SK-N-SH (cell line): ENCODE measurements around the gene MYO7A. TPM values are rescaled to one million over a fixed set of nuclear protein-coding genes. Genes with fewer than 3 reads are reported as not detected.

Source experiments
- CTCF ChIA-PET: fragments of 300-600, 350-600 bp; formaldehyde crosslinking; extraction: SDS; loops from one replicate; lab custom pipeline; 2021; lab: Yijun Ruan, JAX
- POLR2A ChIA-PET: fragments of 350-600 bp; sonication (Branson Sonifier 250); formaldehyde crosslinking; extraction: SDS; loops from one replicate; lab custom pipeline; 2020; ENCODE audit warnings: antibody characterized with exemption, inconsistent platforms; lab: Yijun Ruan, JAX
- DNase-seq: peaks from one replicate; pipeline ENCODE4 v3.0.0; 2012
- H2AFZ ChIP-seq: fragments of 200-600 bp; sonication (generic); 2 replicates; pipeline ENCODE4 v1.8.1; 2016; ENCODE audit warnings: antibody characterized with exemption, mild to moderate bottlenecking, low read depth
- H3F3A ChIP-seq: fragments of 200-600 bp; sonication (generic); replicated peaks from 2 replicates; pipeline ENCODE3; 2016; ENCODE audit warnings: antibody characterized with exemption, mild to moderate bottlenecking; ENCODE audit not compliant: insufficient read depth
- H3K27ac ChIP-seq, 2 experiments: fragments of 200-500 bp in 1 of 2; fragments of 200-600 bp in 1 of 2; sonication (Bioruptor generic) in 1 of 2; sonication (generic), shearing (Covaris generic) in 1 of 2; 2 replicates each; pipeline versions ENCODE4 v1.5.1 to v1.6.1; 2014 to 2016; ENCODE audit warnings: low read depth in 2 of 2, inconsistent platforms in 1 of 2, low read length in 1 of 2, mild to moderate bottlenecking in 1 of 2, mixed read lengths in 1 of 2
- H3K27me3 ChIP-seq: fragments of 200-600 bp; sonication (generic), shearing (Covaris generic); 2 replicates; pipeline ENCODE4 v1.6.1; 2016; ENCODE audit warnings: mixed run types; ENCODE audit not compliant: insufficient read depth
- H3K36me3 ChIP-seq, 2 experiments: fragments of 200-500 bp in 1 of 2; fragments of 200-600 bp in 1 of 2; sonication (Bioruptor generic) in 1 of 2; sonication (generic) in 1 of 2; replicated peaks in 1 of 2; 2 replicates each; pipeline versions ENCODE3 to v1.5.1; 2014 to 2016; ENCODE audit warnings: low read length in 1 of 2, mild to moderate bottlenecking in 1 of 2; ENCODE audit not compliant: insufficient read depth in 2 of 2, control insufficient read depth in 1 of 2
- H3K4me1 ChIP-seq, 2 experiments: fragments of 200-500 bp in 1 of 2; fragments of 200-600 bp in 1 of 2; sonication (Bioruptor generic) in 1 of 2; sonication (generic), shearing (Covaris generic) in 1 of 2; 2 replicates each; pipeline versions ENCODE4 v1.5.1 to v1.6.1; 2014 to 2016; ENCODE audit warnings: low read depth in 1 of 2, low read length in 1 of 2, mixed run types in 1 of 2; ENCODE audit not compliant: insufficient read depth in 2 of 2, control insufficient read depth in 1 of 2
- H3K4me2 ChIP-seq: fragments of 200-600 bp; sonication (generic), shearing (Covaris generic); 2 replicates; pipeline ENCODE4 v1.6.1; 2017; ENCODE audit warnings: mixed run types
- H3K4me3 ChIP-seq, 2 experiments: fragments of 200-500 bp in 1 of 2; fragments of 200-600 bp in 1 of 2; sonication (Bioruptor generic) in 1 of 2; sonication (generic), shearing (Covaris generic) in 1 of 2; 2 replicates each; pipeline versions ENCODE4 v1.5.1 to v1.8.1; 2014 to 2016; ENCODE audit warnings: low read depth in 2 of 2, inconsistent platforms in 1 of 2, low read length in 1 of 2, mild to moderate bottlenecking in 1 of 2, mixed read lengths in 1 of 2, moderate library complexity in 1 of 2
- H3K79me2 ChIP-seq: fragments of 200-600 bp; sonication (generic); 2 replicates; pipeline ENCODE4 v1.8.1; 2017; ENCODE audit warnings: mild to moderate bottlenecking; ENCODE audit not compliant: insufficient read depth
- H3K9ac ChIP-seq: fragments of 200-600 bp; sonication (generic); 2 replicates; pipeline ENCODE4 v1.6.1; 2017; ENCODE audit warnings: mixed run types
- H3K9me2 ChIP-seq: fragments of 200-600 bp; sonication (generic); 2 replicates; pipeline ENCODE4 v1.6.1; 2017; ENCODE audit warnings: mixed run types
- H3K9me3 ChIP-seq: fragments of 200-600 bp; sonication (generic); 2 replicates; pipeline ENCODE4 v1.6.1; 2017; ENCODE audit warnings: mixed run types, mild to moderate bottlenecking, moderate library complexity
- H4K20me1 ChIP-seq: fragments of 200-600 bp; sonication (generic); 2 replicates; pipeline ENCODE4 v1.6.1; 2017; ENCODE audit warnings: mild to moderate bottlenecking, mixed run types; ENCODE audit not compliant: insufficient read depth
- ELF1 ChIP-seq: IDR thresholded peaks from 2 replicates; pipeline ENCODE4 v1.4.0; 2012
- EP300 ChIP-seq, 2 experiments: IDR thresholded peaks; 2 replicates each; pipeline versions ENCODE4 v1.4.0 to v1.6.1; 2012; ENCODE audit warnings: borderline replicate concordance in 1 of 2, low read depth in 1 of 2, low read length in 1 of 2
- FOSL2 ChIP-seq: IDR thresholded peaks from 2 replicates; pipeline ENCODE4 v1.4.0; 2012; ENCODE audit warnings: low read depth, mild to moderate bottlenecking, moderate library complexity, borderline replicate concordance
- MAX ChIP-seq: IDR thresholded peaks from 2 replicates; pipeline ENCODE4 v1.4.0; 2012; ENCODE audit warnings: low read depth
- NFIC ChIP-seq: IDR thresholded peaks from 2 replicates; pipeline ENCODE4 v1.4.0; 2012; ENCODE audit warnings: borderline replicate concordance
- PBX3 ChIP-seq: IDR thresholded peaks from 2 replicates; pipeline ENCODE4; 2012
- POLR2AphosphoS5 ChIP-seq: IDR thresholded peaks from 2 replicates; pipeline ENCODE4 v1.6.1; 2012; ENCODE audit warnings: low read depth, low read length
- REST ChIP-seq: IDR thresholded peaks from 2 replicates; pipeline ENCODE4 v1.6.1; 2012; ENCODE audit warnings: mild to moderate bottlenecking, low read depth, low read length, moderate library complexity
- RXRA ChIP-seq: IDR thresholded peaks from 2 replicates; pipeline ENCODE4 v1.4.0; 2012; ENCODE audit warnings: low read depth, mild to moderate bottlenecking, borderline replicate concordance
- SMC3 ChIP-seq: IDR thresholded peaks from 2 replicates; pipeline ENCODE4 v1.6.1; 2012; ENCODE audit warnings: low read depth, low read length, improper control_type of control experiment
- TCF12 ChIP-seq: IDR thresholded peaks from 2 replicates; pipeline ENCODE4 v1.4.0; 2012
- WGBS: methylation state at CpG from one replicate; pipeline ENCODE4 v1.1.6; 2017; ENCODE audit warnings: low lambda C conversion rate; 5-methylcytosine and 5-hydroxymethylcytosine counted together
- polyA plus RNA-seq, 3 experiments: library from polyadenylated mRNA; depleted of rRNA; stranded (reverse); fragments of >200 nt; gene quantifications; 2 replicates each; pipeline ENCODE4 v1.2.3, GENCODE V29; 2012
- TF ChIP-seq, protein P1 (sequence below): fragments of 150-350 bp; IDR thresholded peaks from 2 replicates; pipeline ENCODE4 v1.6.1; 2016; ENCODE audit warnings: mild to moderate bottlenecking, low read depth, low read length

MYO7A gene
- polyA plus RNA-seq, 1 of the 3 experiments (the other 2 are of a cell fraction): 0.08 TPM

DNA sequence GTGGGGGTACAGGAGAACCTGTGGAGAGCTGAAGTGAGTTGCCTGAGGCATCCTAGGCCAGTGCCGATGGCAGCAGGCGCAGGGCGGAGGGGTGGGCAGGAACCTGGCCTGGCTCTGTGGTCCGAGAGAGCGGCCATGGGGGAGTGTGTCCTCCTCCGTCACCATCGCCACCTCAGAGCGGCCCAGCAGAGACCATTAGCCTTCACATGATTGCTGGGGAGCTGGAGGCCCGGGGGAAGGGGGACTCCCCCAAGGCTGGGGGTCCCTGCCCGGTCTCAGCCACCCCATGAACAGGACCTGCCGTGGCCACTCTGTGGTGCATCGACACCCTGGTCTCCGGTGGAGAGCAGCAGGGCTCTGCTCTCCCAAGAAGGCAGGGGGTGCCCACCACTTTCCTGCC is 21.3 kb upstream of the MYO7A start (continued):
- TF ChIP-seq FOSL2 (no peak), REST (no peak), SMC3 (no peak), ELF1 (no peak)

GRCh38 chr11:77107950-77108349 is 20.1 kb upstream of the MYO7A start:
- H3K4me2 ChIP-seq: peak overlapping the region; percentile 68
- peak overlapping the region in 1 of 2 experiments; percentile 82; a peak in 3 of 4 replicates for H3K27ac ChIP-seq
- H3K36me3 ChIP-seq: peaks cover 0 to 4% of the 10 kb centered on the region in 2 experiments
- peaks cover 10% of the 10 kb centered on the region; the same call in 1 of the 2 replicates for H3K79me2 ChIP-seq
- no peaks in the 10 kb centered on the region for H4K20me1 ChIP-seq
- H3K9me3 ChIP-seq: no peaks in the 10 kb centered on the region
- no peak overlapping the region for H2AFZ ChIP-seq
- WGBS: 0% methylated on average over 3 of the region's 3 CpGs
- no peaks in the 10 kb centered on the region for H3K9me2 ChIP-seq
- no peaks in the 10 kb centered on the region for H3K27me3 ChIP-seq
- TF ChIP-seq ELF1 (0 out of 2 replicates have a peak, but pooled peaks have one; percentile 12), TCF12 (peak; percentile 71), POLR2AphosphoS5 (peak; percentile 41; the same call in 1 of the 2 replicates), RXRA (peak; percentile 99), NFIC (peak; percentile 97), MAX (peak; percentile 74; the same call in 1 of the 2 replicates), PBX3 (peak; percentile 19; the same call in 1 of the 2 replicates), SMC3 (no peak), FOSL2 (peak; percentile 48; the same call in 1 of the 2 replicates), EP300 (IDR thresholded peaks at IDR 0.05; ENCODE audit: borderline replicate concordance in 1 of 2, low read depth in 1 of 2, low read length in 1 of 2) (peak in 1 of 2 experiments; percentile 55; a peak in 1 of 4 replicates)
- TF ChIP-seq, protein P1, sequence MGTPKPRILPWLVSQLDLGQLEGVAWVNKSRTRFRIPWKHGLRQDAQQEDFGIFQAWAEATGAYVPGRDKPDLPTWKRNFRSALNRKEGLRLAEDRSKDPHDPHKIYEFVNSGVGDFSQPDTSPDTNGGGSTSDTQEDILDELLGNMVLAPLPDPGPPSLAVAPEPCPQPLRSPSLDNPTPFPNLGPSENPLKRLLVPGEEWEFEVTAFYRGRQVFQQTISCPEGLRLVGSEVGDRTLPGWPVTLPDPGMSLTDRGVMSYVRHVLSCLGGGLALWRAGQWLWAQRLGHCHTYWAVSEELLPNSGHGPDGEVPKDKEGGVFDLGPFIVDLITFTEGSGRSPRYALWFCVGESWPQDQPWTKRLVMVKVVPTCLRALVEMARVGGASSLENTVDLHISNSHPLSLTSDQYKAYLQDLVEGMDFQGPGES: no peak
- H3K4me3 ChIP-seq: no peak overlapping the region
- peak overlapping the region; percentile 7; the same call in 1 of the 2 replicates for H3K9ac ChIP-seq
- H3K4me1 ChIP-seq: peaks cover 32 to 44% of the 10 kb centered on the region in 2 experiments; a peak in 3 of 4 replicates
- ChIA-PET CTCF (interaction anchor here (0.7 to 8.8 kb wide), 9 partner anchors 11 to 86 kb away, joined by 3 to 78 read pairs (median 6); partner anchors contain the start of gene MYO7A), POLR2A (no interaction called here)
- DNase-seq: no peak
- peaks cover 16% of the 10 kb centered on the region for H3F3A ChIP-seq
